Activated CD8-positive, alpha-beta memory T cell treated with anti-CD3 and anti-CD28 coated beads for 48 hours (primary cell): Measurements from ENCODE around the gene APC2.

Source experiments
- DNase-seq, 3 experiments: peaks; one replicate each; pipeline ENCODE4 v3.0.0-alpha.2; 2020; ENCODE audit warnings: low read depth in 2 of 3, low spot score in 2 of 3

APC2 gene, protein sequence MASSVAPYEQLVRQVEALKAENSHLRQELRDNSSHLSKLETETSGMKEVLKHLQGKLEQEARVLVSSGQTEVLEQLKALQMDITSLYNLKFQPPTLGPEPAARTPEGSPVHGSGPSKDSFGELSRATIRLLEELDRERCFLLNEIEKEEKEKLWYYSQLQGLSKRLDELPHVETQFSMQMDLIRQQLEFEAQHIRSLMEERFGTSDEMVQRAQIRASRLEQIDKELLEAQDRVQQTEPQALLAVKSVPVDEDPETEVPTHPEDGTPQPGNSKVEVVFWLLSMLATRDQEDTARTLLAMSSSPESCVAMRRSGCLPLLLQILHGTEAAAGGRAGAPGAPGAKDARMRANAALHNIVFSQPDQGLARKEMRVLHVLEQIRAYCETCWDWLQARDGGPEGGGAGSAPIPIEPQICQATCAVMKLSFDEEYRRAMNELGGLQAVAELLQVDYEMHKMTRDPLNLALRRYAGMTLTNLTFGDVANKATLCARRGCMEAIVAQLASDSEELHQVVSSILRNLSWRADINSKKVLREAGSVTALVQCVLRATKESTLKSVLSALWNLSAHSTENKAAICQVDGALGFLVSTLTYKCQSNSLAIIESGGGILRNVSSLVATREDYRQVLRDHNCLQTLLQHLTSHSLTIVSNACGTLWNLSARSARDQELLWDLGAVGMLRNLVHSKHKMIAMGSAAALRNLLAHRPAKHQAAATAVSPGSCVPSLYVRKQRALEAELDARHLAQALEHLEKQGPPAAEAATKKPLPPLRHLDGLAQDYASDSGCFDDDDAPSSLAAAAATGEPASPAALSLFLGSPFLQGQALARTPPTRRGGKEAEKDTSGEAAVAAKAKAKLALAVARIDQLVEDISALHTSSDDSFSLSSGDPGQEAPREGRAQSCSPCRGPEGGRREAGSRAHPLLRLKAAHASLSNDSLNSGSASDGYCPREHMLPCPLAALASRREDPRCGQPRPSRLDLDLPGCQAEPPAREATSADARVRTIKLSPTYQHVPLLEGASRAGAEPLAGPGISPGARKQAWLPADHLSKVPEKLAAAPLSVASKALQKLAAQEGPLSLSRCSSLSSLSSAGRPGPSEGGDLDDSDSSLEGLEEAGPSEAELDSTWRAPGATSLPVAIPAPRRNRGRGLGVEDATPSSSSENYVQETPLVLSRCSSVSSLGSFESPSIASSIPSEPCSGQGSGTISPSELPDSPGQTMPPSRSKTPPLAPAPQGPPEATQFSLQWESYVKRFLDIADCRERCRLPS (N-terminal part only)

DNA sequence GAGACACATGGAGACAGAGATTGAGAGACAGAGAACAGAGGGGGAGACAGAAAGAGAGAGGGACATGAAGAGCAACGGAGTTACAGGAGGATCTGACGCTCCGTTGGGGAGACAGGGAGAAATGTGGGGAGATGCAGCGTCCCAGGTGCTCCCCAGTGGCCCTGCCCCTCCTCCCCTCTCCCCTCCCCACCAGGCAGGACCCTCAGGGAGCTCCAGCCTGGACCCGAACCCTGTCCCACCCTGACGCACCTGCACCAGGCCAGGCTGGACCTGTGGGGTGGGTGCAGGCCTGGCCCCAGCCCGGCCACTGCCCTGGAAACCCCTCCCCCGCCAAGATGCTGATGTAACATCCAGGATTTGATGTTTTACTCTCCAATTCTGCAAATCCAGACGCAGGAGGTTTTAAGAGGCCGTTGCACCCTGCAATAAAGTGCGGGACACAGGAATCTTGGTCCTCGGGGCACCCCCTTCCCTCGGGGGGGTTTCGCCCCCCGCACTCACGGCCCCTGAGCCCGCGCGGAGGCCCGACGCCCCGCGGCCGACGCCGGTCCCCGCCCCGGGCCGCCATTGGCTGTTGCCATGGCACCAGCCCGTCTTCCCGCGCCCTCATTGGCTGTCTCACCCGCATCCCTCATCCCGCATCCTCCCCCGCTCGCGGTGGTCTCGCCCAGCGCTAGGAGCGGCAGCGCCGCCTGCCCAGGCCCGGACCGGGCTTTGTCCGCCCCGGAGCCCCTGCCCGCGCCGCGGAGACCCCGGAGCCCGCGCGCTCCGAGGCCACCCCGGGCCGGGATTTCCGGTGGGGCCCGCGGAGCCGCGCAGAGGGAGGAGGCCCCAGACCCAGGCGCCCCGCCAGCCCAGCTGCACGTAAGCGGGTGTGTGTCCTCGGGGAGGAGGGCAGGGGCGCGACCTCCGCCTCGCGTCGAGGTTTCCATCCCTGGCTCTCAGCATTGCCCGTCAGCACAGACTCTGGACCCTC is at the start of gene APC2:
Gene APC2, plus strand, starts transcription at position 655 of the 976 bp plus-strand sequence. CDS start 2,881 bp downstream, outside the sequence.
- DNase-seq = no peak

GRCh38 chr19:1400281-1401137 is 49.4 kb upstream of the APC2 start:
- no peak for DNase-seq

- DNase-seq = peak in 1 of 3 experiments; percentile 37
Measured at GRCh38 chr19:1401138-1401888, 48.6 kb upstream of the APC2 start, which contains the start of gene GAMT. GAMT (minus strand) TSS chr19:1401542; CDS start chr19:1401476, 66 bp downstream.

DNA sequence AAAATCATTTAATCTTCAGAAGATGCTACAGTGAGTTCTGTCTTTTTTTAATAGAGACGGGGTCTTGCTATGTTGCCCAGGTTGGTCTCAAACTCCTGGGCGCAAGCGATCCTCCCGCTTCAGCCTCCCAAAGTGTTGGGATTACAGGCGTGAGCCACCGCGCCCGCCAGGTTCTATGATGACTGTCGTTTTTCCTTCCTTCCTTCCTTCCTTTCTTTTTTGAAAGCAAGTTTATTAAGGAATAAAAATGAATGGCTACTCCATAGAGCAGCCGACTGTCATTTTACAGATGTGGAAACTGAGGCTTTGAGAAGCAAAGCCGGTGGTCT is 48.1 kb upstream of the APC2 start:
- DNase-seq = no peak

DNA sequence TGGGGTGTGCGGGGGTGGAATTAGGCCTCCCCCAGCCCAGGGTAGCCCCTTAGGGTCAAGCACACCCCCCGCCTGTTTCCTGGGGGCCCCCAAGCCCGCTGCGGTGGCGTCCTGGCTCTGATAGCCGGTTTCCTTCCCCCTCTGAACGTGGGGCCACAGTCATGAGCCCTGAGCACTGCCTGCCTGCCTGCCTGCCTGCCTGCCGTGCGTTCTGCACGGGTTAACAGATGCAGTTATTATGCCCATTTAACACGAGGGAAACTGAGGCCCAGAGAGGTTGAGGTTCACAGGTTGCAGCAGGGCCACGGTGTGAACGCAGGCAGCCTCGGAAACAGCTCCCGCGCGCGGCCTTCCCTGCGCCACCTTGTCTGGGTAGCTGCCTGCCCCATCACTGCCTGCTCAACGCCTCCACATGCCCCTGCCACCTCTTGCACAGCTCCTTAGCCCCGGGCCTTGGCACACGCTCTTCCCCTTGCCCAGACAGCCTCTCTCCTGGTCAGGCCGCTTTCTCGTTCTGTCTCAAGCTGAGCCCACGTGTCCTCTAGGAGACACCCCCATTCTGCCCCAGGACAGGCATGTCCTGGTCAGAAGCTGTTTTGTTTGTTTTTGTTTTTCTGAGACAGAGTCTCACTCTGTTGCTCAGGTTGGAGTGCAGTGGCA is 47.4 kb upstream of the APC2 start:
- no peak for DNase-seq

- peak; percentile 95 to 100 (median 97) for DNase-seq
Measured at GRCh38 chr19:1406774-1407527, 43.0 kb upstream of the APC2 start.

- peak; percentile 24 to 31 (median 30) for DNase-seq
Measured at GRCh38 chr19:1407528-1408299, 42.2 kb upstream of the APC2 start, which contains the start of gene DAZAP1. DAZAP1 (plus strand) TSS chr19:1407586; CDS start chr19:1407774, 188 bp downstream.

GRCh38 chr19:1408300-1409203 is 41.4 kb upstream of the APC2 start:
- peak in 2 of 3 experiments; percentile 30 to 36 for DNase-seq

GRCh38 chr19:1409204-1410005 is 40.5 kb upstream of the APC2 start:
- DNase-seq = no peak

- no peak for DNase-seq
Measured at GRCh38 chr19:1410136-1410786, 39.7 kb upstream of the APC2 start.

DNA sequence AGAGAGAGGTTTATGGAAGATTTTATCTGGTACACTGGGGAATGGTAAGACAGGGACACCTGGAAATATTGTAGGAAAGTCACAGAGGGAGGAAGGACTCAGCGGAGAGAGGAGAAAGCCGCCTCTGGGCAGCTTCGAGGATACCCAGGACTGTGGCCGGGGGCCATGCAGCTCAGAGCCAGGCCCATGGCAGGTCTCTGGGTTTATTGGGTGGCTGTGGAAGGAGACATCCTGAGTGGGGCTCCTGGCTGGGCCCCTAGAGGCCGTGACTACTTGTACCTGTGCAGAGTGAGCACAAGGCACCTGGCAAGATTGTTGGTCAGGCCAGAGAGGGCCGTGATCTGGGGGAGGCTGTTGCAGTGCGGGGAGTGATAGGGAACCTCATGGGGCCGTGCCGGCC is 39.1 kb upstream of the APC2 start:
- DNase-seq = no peak

DNA sequence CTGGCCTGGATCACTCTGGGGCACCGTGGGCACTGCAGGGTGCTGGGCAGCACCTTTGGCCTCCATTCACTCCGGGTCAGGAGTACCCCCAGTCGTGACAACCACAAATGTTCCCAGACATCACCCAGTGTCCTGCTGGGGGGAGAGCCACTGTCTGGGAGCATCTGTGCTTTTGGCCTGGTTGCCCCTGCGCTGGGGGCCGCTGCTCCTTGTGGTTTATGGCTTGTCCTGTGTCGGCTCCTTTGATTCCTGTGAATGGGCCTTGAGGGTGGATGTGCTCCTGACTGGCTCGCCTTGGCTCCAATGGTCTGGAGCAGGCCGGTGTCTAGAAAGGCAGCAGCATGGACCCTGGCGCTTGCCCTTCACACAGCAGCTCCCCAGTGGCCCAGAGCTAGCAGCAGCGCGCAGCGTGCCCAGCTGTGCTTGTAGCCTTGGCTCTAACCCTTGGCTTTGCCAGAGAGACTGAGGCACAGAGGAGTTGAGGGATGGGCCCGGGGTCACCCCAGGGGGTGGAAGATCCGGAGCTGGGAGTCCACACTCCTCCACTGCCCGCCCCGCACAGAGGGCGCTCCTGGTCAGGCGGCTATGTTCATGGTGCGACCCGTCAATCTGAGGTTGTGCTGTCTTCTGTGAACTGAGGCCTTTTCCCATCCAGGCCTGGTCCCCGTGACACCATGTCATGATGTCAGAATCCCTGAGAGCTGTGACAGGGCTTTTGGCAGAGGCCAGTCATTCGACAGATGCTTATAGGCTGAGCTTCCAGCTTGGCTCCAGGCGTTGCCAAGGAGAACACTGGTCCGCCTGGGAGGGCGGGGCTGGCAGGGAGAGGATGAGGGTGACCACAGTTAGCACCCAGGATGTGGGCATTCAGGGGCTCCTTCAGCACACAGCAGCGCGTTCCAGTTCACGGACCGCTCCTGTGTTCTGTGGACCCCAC is 38.4 kb upstream of the APC2 start:
- DNase-seq = no peak
